RCC 7860 (cell line): ENCODE data around the gene MSL1.
A peak's percentile ranks its signal among the peaks of the same experiment; 100 is the strongest.

Source experiments
- DNase-seq: peaks from one replicate; pipeline ENCODE4 v3.0.0-alpha.2; 2015; ENCODE audit warnings: low spot score
- FAIRE-seq: peaks from 2 replicates; lab custom pipeline; 2012; peaks lifted over from hg19 to GRCh38; lab: Jason Lieb, UNC

The MSL1 gene, protein sequence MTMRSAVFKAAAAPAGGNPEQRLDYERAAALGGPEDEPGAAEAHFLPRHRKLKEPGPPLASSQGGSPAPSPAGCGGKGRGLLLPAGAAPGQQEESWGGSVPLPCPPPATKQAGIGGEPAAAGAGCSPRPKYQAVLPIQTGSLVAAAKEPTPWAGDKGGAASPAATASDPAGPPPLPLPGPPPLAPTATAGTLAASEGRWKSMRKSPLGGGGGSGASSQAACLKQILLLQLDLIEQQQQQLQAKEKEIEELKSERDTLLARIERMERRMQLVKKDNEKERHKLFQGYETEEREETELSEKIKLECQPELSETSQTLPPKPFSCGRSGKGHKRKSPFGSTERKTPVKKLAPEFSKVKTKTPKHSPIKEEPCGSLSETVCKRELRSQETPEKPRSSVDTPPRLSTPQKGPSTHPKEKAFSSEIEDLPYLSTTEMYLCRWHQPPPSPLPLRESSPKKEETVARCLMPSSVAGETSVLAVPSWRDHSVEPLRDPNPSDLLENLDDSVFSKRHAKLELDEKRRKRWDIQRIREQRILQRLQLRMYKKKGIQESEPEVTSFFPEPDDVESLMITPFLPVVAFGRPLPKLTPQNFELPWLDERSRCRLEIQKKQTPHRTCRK

DNA sequence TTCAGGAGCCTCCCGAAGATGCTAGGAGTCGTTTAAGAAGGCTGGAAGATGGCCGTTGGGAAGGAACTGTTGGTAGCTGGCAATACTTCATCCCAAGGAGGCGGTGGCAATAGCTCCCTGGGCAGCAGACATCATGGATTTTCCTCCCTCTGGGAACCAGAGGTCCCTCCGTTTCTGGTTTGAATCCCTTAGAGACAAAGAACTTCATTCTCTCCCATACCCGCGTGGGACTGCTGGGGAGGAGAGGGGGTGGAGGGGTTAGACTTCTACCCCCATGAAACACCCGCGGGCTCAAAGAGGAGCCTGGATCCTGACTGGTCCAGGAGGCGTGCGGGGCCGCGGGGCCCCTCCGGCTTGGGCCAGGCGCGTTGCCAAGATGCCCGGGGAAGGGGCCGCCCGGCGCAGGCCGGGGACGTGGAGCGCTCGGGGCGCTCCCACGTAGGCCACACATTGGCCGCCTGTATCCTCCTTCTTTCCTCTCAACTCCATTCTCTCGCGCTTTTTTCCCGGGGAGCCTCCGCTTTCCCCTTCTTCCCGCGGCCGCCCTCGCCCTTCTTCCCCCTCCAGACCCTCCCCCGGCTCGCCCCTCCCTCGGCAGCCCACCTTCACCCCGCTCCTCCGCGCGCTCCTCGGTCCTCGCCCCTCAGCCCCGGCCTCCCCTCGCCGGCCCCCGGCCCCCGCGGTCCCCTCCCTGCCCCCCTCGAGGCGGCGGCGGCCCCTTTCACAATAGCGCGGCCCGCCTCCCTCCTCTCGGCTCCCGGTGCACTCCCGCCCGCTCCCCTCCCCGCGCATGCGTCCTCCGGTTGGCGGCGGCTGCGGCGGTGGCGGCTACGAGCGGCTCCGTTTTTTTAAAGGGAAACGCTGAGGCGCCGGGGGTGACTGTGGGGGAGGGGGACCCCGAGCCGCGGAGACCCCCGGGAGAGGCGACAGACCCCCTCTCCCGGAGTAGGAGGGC lies at the start of gene MSL1:
Gene MSL1, plus strand, starts transcription at position 791 of the 955 bp plus-strand sequence. CDS start 642 bp downstream, outside the sequence.
- no peak for FAIRE-seq
- DNase-seq = peak; percentile 46

DNA sequence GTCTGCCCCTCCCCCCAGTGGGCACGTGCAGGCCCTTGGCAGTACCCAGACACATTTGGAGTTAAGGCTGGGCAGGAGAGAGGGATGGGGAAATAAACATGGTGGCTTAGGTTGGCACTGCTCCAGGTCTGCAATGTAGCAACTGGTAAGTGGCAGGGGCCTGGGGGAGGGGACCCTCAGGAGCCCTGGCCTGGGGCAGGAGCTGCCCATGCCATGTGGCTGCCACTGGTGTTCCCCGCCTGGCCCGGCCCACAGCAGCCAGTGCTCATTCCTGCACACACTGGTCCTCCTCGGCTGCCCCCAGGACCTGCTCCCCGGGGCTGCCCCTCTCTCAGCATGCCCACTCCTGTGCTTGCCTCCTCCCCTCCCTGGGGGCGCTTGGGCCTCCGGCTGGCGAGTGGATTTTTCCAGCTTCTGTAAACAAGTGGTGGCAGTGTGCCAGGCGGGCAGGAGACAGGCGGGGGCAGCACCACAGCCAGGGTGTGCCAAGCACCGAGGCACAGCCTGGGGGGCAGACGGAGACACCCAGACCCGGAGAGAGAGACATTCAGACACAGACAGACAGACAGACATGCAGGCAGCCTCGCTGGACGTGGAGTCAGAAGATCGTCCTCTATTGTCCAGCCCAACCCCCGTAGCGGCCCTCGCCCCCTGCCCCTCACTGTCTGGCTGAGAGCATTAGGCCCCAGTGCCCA lies 49.6 kb upstream of the MSL1 start:
- FAIRE-seq = no peak
- DNase-seq = no peak

DNA sequence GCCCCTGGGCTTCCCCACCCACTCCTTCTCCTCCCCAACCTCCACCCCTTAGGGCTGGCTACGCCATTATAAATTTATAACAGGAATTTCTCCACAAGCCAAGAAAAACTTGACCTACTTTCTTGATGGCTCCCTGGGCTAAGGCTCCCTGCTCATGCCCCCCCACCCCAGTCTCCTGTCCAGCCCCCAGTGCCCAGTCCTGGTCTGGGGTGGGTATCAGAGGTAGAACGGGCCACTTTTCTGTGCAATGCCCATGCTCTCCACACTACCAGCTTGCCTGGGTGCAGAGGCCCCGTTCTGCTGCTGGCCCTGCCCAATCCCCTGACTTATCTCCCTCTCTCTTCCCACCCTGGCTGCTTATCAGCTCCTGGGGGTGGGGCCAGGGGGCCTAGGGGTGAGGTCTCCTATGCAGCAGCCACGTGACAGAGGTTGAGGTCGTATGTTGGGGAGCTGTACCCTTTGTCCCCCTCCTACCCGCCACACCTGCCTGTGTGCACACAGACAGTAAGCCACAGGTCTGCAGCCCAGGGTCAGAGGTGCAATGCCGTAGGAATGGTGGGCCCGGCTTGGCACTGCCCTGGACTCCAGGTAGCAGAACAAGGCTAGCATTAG lies 48.9 kb upstream of the MSL1 start:
- FAIRE-seq = no peak

DNA sequence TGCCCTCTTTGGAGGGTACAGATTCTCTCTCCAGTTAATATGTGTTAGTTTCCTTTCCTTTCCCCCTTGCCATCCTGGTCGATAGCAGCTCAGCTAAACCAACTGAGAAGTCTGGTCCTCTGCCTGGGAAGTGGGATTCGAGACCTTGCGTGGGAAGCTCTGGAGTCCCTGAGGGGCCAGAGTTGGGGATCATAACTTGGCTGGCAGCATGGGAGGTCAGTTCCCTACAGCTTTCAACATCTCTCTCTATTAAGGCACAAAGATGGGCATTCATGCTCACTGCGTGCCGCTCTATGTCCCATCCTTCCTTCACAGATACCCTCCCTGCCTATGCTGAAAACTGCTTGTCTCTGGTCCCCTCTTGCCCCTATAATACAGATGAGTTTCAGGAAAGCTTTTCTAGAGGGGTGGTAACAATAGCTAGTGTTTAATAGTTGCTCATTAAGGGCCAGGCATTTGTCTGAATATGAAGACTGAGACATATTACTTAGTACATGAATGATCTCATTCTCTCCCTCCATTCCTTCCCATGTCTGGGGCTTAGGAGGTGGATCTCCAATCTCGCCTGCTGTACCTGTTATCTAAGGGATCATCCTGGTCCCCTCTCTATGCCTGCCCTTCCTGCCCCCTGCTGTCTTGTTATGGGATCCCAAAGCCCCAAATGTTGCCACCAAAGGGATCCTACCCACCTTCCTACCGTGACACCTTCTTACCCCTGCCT lies 48.2 kb upstream of the MSL1 start:
- no peak for DNase-seq
- FAIRE-seq = no peak

More for the DNA sequence above, 48.9 kb upstream of the MSL1 start:
- no peak for DNase-seq

DNA sequence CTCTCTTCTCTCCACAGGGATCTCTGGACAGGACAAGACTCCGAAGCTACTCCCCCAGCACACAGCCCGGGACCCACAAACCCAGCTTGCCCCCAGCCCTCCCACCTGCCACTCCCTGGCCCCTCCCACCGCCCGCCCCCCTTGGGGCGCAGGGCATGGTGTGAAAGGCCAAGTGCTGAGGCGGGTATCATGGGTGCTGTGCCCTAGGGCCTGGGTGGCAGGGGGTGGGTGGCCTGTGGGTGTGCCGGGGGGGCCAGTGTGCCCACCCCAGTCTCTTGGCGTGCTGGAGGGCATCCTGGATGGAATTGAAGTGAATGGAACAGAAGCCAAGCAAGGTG lies 47.6 kb upstream of the MSL1 start:
- no peak for FAIRE-seq

DNA sequence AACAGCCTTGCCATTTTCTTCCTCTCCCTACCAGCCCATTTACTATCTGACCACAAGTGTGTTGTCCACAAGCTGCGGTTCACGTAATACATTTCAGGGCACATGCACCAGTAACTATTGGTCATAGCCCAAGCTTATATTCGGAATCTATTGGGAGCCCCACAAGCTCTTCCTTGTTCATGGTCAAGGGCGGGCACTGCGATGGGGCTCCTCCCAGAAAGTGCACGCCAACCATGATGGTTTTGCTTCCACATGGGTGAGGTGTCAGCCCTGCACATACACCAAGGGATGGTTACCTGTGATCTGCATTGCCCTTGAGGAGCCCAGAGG lies 46.9 kb upstream of the MSL1 start:
- DNase-seq (no peak), FAIRE-seq (no peak)

More for the DNA sequence above, 47.6 kb upstream of the MSL1 start:
- no peak for DNase-seq

DNA sequence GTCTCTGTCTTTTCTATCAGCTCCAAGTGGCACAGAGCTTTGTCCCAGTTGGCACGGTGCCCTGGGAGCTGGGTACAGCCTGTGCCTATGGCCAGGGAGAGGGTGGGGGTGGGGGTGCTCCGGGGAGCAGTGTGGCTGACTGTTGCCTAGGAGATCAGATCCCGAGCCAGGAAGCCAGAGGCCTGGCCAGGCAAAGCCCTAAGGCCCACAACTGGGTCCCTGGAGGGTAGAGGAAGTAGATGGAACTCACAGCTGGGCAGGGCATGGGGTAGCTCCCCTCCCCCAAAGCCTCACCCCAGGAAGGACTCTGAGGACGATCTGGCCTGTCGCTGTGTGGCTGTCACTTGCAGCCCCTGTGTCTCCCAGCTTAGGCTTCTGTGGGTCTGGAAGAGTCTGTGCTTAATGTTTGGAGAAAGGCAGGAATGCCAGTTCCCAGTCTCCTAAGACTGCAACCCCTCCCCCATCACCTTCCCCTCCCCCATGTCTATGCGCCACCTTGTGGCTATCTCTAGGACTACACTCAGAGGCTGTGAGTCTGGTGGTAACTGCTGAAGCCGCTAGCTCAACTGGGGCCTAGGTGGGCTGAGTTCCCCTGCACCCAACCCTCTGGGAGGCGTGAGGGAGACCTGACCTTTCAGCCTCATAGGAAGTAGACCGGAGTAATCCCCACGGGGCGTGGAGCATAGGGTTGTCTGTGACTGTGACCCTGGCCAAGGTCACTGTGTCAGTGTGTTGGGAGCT lies 46.4 kb upstream of the MSL1 start:
- FAIRE-seq (no peak), DNase-seq (peak; percentile 19)

DNA sequence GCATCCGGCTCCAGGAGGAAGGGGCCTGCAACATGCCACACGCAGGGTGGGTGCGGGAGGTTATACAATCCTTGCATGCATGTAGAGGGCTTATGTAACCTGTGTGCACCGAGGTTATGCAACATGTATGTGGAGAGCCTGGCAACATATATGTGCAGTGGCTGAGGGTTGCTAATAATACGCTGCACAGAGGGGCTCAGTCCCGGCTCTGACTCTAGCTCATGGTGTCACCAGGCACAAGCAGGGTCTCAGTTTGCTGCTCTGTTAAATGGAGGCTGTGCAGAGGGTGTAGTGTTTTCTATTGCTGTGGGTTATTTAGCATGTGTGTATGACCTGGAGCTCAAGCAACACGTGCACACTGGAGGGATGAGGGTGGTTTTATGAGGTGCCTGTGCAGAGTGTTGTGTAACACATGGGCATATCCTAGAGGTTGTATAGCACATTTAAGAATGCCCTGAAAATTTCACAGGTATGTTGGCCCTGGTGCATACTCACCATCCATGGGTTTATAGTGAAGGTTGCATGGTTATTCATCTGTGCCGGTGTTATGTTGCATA lies 45.8 kb upstream of the MSL1 start:
- DNase-seq = no peak
- FAIRE-seq = no peak

DNA sequence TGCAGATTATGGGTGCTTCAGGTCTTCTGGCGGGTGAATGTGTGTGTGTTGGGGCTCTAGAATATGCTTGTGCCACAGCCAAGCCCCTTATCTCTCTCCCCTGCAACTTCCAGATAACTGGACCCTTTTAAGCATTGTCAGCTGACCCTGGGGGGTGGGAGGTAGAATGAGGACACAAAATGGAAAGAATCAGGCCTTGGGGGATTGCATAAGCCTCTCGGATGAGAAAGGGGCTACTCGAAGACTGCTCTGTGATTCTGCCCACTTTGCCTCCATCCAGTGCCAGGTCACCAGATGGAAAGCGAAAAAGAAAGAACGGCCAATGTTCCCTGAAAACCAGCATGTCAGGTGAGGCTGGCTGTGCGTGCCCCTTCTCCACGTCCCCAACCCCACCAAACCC lies 45.2 kb upstream of the MSL1 start:
- no peak for FAIRE-seq
- no peak for DNase-seq

DNA sequence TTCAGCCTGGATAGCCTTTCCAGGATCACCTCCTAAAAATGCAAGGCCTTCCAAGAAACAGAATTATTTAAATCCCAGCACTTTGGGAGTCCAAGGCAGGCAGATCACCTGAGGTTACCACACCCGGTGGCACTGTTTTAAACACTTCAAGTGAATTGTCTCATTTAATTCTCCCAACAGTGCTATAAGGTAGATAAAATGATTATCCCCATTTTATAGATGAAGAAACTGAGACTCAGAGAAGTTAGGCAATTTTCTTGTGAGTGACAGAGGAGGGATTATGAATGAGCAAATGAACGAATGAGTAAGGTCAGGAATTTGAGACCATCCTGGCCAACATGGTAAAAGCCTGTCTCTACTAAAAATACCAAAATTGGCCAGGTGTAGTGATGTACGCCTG lies 42.2 kb upstream of the MSL1 start:
- DNase-seq (no peak), FAIRE-seq (no peak)

DNA sequence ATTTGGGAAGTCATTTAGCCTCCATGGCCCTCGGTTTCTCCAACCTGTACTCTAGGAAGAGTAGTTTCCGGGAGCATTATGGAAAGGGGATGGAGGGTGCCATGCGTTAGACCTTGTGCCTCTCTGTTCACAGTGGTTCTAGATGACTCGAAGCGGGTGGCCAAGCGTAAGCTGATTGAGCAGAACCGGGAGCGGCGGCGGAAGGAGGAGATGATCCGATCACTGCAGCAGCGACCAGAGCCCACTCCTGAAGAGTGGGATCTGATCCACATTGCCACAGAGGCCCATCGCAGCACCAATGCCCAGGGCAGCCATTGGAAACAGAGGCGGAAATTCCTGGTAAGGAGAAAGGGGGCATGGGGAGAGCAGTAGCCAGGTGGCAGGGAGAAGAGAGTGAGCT lies 37.3 kb upstream of the MSL1 start:
- no peak for FAIRE-seq
- no peak for DNase-seq

DNA sequence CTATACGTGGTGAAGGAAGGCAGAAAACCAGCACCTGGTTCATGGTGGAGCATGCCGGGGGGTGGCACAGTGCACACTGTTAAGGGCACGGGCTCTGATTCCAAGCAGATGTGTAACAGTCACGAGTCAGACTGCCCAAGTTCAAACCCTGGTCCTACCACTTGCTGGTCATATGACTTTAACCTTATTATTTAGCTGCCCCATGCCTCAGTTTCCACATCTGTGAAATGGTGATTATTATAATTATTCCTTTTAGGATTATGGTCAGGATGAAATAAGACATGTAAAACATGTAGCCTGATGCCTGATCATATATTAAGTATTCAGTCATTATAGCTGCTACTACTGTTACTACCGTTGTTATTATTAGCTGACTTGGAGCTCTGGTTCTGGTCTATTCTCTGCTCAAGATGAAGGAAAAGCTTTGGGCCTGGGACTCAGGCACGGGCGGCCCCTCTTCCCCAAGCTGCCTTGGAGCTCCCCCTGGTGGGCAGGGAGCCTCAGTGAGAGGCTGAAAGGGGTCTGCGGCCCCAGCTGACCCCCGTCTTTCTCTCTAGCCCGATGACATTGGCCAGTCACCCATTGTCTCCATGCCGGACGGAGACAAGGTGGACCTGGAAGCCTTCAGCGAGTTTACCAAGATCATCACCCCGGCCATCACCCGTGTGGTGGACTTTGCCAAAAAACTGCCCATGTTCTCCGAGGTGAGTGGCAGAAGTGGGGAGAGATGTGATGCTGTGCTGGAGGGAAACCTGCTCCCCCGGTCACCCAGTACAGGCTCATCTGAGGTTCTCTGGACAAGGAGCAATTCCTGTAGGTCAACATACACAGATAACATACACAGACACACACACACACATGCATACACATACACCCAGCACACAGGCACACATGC lies 35.4 kb upstream of the MSL1 start:
- DNase-seq (no peak), FAIRE-seq (no peak)

DNA sequence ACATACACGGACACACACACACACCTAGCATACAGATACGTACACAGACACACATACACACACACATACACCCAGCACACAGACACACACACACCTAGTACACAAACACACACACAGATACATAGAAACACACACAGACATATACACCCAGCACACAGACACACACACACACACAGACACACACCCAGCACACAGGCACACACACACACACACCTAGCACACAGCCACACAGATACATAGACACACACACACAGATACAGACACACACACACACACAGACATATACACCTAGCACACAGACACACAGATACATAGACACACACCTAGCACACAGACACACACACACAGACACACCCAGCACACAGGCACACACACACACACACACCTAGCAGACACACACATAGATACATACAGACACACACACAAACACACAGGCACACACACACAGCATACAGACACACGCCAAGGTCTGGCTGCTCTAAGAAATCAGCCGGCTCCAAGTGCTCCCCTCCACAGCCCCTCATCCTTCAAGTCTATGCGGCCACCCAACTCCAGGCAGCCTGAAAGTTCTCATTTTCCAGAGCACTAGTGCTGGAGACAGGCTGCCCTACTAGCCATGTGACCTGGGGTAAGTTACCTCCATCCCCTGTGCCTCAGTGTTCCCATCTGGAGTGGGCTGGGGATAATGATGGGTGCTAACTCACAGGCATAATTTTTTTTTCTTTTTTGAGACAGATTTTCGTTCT lies 34.5 kb upstream of the MSL1 start:
- DNase-seq = no peak
- no peak for FAIRE-seq

DNA sequence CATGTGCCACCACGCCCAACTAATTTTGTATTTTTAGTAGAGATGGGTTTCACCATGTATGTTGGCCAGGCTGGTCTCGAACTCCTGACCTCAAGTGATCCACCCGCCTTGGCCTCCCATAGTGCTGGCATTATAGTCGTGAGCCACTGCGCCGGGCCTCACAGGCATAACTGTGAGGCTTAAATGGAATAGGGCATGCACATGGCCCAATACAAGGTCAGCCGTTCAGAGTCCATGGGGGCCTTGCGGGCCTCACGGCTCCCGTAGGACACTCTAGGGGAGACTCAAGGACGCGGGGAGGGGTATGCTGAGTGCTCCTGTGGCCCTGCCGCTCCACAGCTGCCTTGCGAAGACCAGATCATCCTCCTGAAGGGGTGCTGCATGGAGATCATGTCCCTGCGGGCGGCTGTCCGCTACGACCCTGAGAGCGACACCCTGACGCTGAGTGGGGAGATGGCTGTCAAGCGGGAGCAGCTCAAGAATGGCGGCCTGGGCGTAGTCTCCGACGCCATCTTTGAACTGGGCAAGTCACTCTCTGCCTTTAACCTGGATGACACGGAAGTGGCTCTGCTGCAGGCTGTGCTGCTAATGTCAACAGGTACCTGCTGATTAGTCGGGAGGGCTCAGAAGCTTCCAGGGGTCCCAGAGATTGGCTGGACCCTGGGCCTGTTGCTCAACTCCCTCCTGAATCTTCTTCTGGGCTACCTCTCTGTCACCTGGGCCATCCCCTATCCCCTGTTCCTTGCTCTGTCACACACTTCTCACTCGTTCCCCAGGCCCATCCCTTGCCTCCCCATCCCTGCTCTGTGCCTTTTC lies 33.7 kb upstream of the MSL1 start:
- DNase-seq (no peak), FAIRE-seq (no peak)

DNA sequence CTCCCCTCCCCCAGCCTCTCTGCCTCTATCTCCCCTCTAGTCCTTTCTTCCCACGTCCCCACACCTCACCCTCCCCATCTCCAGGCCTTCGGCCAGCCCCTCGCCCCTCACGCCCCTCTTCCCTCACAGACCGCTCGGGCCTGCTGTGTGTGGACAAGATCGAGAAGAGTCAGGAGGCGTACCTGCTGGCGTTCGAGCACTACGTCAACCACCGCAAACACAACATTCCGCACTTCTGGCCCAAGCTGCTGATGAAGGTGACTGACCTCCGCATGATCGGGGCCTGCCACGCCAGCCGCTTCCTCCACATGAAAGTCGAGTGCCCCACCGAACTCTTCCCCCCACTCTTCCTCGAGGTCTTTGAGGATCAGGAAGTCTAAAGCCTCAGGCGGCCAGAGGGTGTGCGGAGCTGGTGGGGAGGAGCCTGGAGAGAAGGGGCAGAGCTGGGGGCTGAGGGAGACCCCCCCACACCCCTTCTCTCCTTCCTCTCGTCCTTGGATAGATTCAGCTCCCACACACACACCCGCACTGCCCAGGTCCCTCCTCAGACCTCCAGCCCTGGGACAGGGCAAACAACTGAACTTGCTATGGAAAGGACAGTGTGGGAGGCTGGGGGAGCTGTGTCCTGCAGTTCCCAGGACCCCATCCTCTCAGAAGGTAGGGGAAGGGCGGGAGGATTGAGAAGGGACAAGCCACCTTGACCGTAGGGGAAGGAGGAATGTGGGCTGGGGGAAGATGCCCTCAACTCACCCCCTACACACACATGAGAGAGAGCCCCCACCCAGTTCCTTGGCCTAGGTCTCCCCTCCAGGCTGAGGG lies 32.5 kb upstream of the MSL1 start:
- DNase-seq = no peak
- no peak for FAIRE-seq
